Thyroid gland (tissue), 4 donors: ENCODE data around the gene DPP10. TPM values are rescaled to one million over a fixed set of nuclear protein-coding genes. Genes with fewer than 3 reads are reported as not detected.

ENCODE experiments used
- DNase-seq, 2 donors: peaks; one replicate each; pipeline ENCODE4 v3.0.0-alpha.2; 2019
- H3K27ac ChIP-seq, 3 donors: fragments of 200-600 bp; sonication (generic); 1 replicate in 2 of 3; 2 replicates in 1 of 3; pipeline ENCODE4 v1.5.1; 2016 to 2019; ENCODE audit warnings: mild to moderate bottlenecking in 1 of 3, moderate library complexity in 1 of 3
- H3K27me3 ChIP-seq: fragments of 200-600 bp; sonication (generic); one replicate; pipeline ENCODE4 v1.5.1; 2019
- H3K36me3 ChIP-seq, 2 donors: fragments of 200-600 bp; sonication (generic); one replicate each; pipeline ENCODE4 v1.5.1; 2016 to 2019
- H3K4me1 ChIP-seq, 2 donors: fragments of 200-600 bp; sonication (generic); one replicate each; pipeline ENCODE4 v1.5.1; 2017 to 2019
- H3K4me3 ChIP-seq, 3 donors: fragments of 200-600 bp; sonication (generic); replicated peaks in 1 of 3; 1 replicate in 2 of 3; 2 replicates in 1 of 3; pipeline ENCODE4 v1.5.1; 2016; ENCODE audit warnings: mild to moderate bottlenecking in 1 of 3
- H3K9me3 ChIP-seq: fragments of 200-600 bp; sonication (generic); one replicate; pipeline ENCODE4 v1.5.1; 2017
- CTCF ChIP-seq, 6 experiments: fragments of 200-600 bp in 3 of 6; fragments of 450-650 bp in 3 of 6; sonication (generic) in 3 of 6; IDR thresholded peaks; one replicate each; pipeline ENCODE4 v1.5.1; 2016 to 2019; ENCODE audit warnings: antibody characterized with exemption in 6 of 6, mild to moderate bottlenecking in 2 of 6, inconsistent platforms in 1 of 6, moderate library complexity in 1 of 6
- POLR2A ChIP-seq, 2 donors: fragments of 450-650 bp; IDR thresholded peaks; one replicate each; pipeline ENCODE4 v1.6.1; 2017; ENCODE audit warnings: antibody characterized with exemption in 2 of 2, mild to moderate bottlenecking in 2 of 2, moderate library complexity in 1 of 2
- WGBS, 2 donors: methylation state at CpG; one replicate each; pipeline ENCODE4 v1.1.5; 2017; 5-methylcytosine and 5-hydroxymethylcytosine counted together
- intact Hi-C: fragments of 100-400 bp; cut with DNase I; formaldehyde crosslinking; loops from one replicate; pipeline ENCODE4 v1.15.1; 2023
- total RNA-seq, 4 donors: library from RNA; depleted of rRNA; stranded (reverse); fragments of >200 nt; gene quantifications; one replicate each; pipeline ENCODE4 v1.2.3, GENCODE V29; 2016

The DPP10 gene
- total RNA-seq, 4 donors from 2014 or later: 0.63 to 1.3 TPM; not detected in 2

GRCh38 chr2:115161771-115162493 lies 719.5 kb downstream of the DPP10 start:
- peaks cover 0 to 7% of the 10 kb centered on the region in 2 donors for H3K4me1 ChIP-seq
- peak overlapping the region in 1 of 3 donors; percentile 6 for H3K4me3 ChIP-seq
- WGBS, 2 donors: 1 to 2% methylated on average over 21 to 31 of the region's 83 CpGs
- no peaks in the 10 kb centered on the region for H3K36me3 ChIP-seq
- no peaks in the 10 kb centered on the region for H3K27me3 ChIP-seq
- TF ChIP-seq CTCF (IDR thresholded peaks at IDR 0.05) (no peak), POLR2A (IDR thresholded peaks at IDR 0.05) (no peak)
- DNase-seq: peak; percentile 2 to 22
- intact Hi-C loops: no loop called here
- no peaks in the 10 kb centered on the region for H3K9me3 ChIP-seq
- H3K27ac ChIP-seq: no peak overlapping the region

GRCh38 chr2:115162494-115163293 lies 720.3 kb downstream of the DPP10 start:
- TF ChIP-seq CTCF (IDR thresholded peaks at IDR 0.05) (no peak), POLR2A (IDR thresholded peaks at IDR 0.05) (no peak)
- no peaks in the 10 kb centered on the region for H3K36me3 ChIP-seq
- intact Hi-C loops: no loop called here
- DNase-seq: peak; percentile 1 to 9
- no peak overlapping the region for H3K4me3 ChIP-seq
- WGBS, 2 donors: 0 to 3% methylated on average over 38 to 42 of the region's 49 CpGs
- H3K4me1 ChIP-seq: peaks cover 0 to 7% of the 10 kb centered on the region in 2 donors
- no peaks in the 10 kb centered on the region for H3K27me3 ChIP-seq
- H3K27ac ChIP-seq: no peak overlapping the region
- no peaks in the 10 kb centered on the region for H3K9me3 ChIP-seq

- intact Hi-C loops: no loop called here
- DNase-seq: no peak
- peaks cover 0 to 7% of the 10 kb centered on the region in 2 donors for H3K4me1 ChIP-seq
- no peaks in the 10 kb centered on the region for H3K9me3 ChIP-seq
- 52 to 60% methylated on average over 6 of the region's 6 CpGs for WGBS, 2 donors
- H3K27ac ChIP-seq: no peak overlapping the region
- no peaks in the 10 kb centered on the region for H3K27me3 ChIP-seq
- TF ChIP-seq CTCF (IDR thresholded peaks at IDR 0.05) (no peak), POLR2A (IDR thresholded peaks at IDR 0.05) (no peak)
- H3K36me3 ChIP-seq: no peaks in the 10 kb centered on the region
- no peak overlapping the region for H3K4me3 ChIP-seq
Measured at GRCh38 chr2:115163572-115163971, 721.1 kb downstream of the DPP10 start.

GRCh38 chr2:115165529-115166109 lies 723.2 kb downstream of the DPP10 start:
- 46% methylated on average over 6 of the region's 6 CpGs for WGBS, 2 donors
- DNase-seq: no peak
- no peak overlapping the region for H3K4me3 ChIP-seq
- H3K27me3 ChIP-seq: no peaks in the 10 kb centered on the region
- intact Hi-C loops: no loop called here
- no peaks in the 10 kb centered on the region for H3K9me3 ChIP-seq
- no peaks in the 10 kb centered on the region for H3K36me3 ChIP-seq
- H3K27ac ChIP-seq: no peak overlapping the region
- peaks cover 0 to 7% of the 10 kb centered on the region in 2 donors for H3K4me1 ChIP-seq
- TF ChIP-seq CTCF (IDR thresholded peaks at IDR 0.05): peak in 2 of 6 experiments; percentile 25 to 45
- no peak for TF ChIP-seq POLR2A (IDR thresholded peaks at IDR 0.05)
